Dedifferentiated amniotic fluid mesenchymal stem cell (primary cell): Measurements from ENCODE around the gene TRAPPC2B.
A peak's percentile ranks its signal among the peaks of the same experiment; 100 is the strongest.
"Not testable (repeated sequence)": the region's sequence is repeated elsewhere in the genome, so short reads cannot be mapped to it uniquely, and the experiment has no call there.

Experiments
- DNase-seq: peaks from one replicate; pipeline ENCODE4 v3.0.0-alpha.2; 2016; ENCODE audit errors: extremely low spot score

The TRAPPC2B gene

DNA sequence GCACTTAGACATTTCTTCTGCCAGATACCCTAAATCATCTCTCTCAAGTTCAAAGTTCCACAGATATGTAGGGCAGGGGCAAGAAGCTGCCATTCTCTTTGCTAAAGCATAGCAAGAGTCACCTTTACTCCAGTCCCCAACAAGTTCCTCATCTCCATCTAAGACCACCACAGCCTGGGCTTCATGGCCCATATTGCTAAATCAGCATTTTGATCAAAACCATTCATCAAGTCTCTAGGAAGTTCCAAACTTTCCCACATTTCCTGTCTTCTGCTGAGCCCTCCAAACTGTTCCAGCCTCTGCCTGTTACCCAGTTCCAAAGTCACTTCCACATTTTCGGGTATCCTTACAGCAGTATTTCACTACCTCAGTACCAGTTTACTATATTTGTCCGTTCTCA lies 11.3 kb downstream of the TRAPPC2B start:
- DNase-seq = not testable (repeated sequence)

DNA sequence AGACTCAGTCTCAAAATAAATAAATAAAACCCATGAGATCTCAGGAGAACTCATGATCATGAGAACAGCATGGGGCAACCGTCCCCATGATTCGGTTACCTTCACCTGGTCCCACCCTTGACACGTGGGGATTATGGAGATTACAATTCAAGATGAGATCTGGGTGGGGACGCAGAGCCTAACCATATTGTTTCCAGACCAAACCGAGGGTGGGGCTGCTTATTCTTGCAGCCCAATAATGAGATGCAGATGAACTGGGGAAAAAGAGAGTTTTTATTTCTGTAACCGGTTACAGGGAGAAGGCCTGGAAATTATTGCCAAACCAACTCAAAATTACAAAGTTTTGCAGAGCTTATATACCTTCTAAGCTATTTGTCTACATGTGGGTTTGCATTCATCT lies 12.8 kb downstream of the TRAPPC2B start:
- no peak for DNase-seq

DNA sequence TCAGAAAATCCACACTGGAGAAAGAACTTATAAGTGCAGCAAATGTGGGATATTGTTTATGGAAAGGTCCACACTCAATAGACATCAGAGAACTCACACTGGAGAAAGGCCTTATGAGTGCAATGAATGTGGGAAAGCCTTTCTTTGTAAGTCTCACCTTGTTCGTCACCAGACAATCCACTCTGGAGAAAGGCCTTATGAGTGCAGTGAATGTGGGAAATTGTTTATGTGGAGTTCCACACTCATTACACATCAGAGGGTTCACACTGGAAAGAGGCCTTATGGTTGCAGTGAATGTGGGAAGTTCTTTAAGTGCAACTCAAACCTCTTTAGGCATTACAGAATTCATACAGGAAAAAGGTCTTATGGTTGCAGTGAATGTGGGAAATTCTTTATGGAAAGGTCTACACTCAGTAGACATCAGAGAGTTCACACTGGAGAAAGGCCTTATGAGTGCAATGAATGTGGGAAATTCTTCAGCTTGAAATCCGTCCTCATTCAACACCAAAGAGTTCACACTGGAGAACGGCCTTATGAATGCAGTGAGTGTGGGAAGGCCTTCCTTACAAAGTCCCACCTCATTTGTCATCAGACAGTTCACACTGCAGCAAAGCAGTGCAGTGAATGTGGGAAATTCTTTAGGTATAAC lies 14.3 kb downstream of the TRAPPC2B start:
- DNase-seq = no peak

DNA sequence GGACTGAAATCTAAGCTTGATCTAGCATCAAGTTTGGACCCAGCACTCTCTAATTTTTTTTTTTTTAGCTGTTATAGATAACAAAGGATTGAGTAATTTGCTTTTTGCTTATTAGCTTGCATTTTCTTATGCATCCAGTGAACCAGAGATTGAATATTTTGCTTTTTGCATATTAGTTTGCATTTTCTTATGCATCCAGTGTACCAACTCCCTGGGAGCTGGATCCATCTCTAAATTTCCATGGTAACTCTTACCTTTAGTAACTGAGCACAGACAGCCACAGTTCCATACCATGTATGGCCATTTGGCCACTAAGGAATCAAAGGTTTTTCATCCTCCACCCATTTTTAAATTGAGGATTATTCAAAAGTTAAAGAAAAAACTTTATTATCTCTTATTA lies 17.6 kb downstream of the TRAPPC2B start:
- DNase-seq = no peak

DNA sequence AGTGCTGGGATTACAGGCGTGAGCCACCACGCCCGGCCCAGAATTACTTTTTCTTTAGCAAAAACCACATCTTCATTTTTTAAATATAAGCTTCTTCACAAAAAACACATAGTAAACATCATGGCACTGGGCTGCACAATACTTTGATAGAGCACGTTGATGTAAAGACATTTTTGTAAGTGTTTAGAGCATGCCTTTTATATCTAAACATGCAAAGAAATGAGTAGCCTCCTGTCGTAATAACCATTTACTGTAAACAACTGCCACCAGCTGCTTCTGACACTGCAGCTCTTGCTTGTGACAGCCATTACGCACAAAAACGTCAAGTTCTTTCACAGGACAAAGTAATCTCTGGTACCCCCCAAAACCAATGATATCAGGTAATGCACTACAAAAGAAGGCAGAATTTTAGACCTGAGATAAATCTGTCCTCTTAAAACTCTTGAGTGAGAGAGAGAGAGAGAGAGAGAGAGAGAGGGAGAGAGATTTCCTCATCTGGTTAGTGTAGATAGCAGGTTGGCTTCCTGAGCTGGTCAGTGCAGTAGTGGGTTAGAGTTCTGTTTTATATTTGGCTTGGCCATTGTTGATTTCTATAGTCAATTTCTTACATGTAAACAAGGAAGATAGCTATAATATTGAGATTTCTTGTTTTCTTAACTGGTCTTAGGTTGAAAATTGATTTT lies 19.6 kb downstream of the TRAPPC2B start:
- no peak for DNase-seq

DNA sequence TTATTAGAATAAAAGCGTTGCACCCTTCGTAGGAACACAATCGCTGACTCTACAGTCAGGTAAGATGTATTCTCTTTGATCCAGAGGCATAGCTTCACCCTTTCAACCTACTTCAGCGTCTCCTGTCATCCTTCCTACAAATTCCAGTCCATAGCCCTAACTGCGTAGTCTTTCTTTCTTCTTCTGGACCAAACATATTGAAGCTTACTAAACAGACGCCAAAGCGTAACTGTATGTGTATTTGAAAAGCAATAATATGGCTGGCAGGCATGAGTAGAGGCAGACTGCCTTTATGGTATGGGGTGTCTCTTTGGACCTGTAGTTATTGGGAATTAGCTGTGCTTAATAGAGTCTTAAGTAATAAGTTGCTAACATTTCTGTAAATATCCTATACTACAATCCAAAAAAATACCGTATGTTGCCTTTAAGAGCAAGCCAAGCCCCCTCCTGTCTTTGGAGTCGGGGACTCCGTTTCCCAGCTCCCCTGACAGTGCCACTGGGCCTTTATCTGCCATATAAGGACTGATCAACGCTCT lies 25.9 kb downstream of the TRAPPC2B start:
- DNase-seq = no peak

DNA sequence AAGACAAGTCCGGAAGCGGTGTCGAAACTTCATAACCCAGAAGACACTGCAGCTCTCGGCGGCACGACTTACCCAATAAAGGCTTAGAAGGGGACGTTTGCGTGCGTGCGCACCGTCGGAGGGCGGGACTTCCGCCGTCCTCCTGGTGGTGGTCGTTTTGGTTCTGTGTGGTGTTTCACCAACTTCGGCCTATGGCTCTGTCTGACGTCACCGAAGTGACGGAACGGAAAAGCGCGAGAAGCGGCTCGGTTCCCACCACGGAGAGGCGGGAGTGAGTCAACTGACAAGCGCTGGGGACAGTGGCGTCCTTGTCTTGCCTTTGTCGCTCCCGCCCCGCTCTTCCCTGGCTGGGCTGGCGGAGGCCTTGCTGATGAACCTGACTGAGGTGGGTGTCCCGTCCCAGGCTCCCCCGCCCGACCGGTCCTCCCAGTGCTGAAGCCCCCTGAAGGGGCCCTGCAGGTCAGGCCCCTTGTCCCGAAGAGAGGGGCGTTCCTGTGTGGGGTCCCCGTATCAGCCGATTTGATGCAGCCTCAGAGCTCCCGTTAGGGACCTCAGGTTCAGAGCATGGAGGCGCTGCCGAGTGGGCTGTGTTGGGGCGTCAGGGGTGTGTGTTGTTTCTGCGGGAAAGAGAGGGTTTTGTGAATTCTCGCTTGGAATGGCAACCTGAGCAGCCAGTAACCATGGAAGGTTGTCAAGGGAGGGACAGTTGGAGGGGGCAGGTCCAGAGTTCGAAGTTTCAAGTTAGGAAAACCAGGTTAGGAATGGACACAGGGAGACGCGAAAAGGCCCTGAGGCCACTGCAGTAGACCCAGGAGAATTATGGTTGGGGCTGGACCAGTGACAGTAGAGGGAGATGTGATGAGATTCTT lies 26.6 kb downstream of the TRAPPC2B start, which contains the start of gene ZNF548:
ZNF548 (plus strand) TSS at position 125 of the 869 bp plus-strand sequence; CDS start at position 371, 246 bp downstream.
- peak; percentile 97 for DNase-seq

DNA sequence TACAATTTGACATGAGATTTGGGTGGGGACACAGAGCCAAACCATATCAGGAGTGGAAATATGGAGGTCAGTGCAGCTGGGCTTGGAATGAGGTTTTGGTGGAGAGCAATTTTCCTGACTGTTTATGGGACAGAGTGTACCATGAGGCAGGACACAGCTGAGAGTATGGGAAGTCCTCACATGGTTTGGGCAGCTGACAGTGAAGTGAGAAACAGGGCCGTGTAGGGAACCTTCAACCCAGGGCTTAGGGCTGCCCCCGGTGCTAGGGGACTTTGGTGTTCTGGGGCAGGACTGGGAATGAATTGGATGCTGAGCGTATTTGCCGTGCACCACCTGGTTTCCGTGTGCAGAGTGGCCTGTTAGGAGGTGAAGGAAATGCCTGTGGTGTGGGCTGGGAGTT lies 32.4 kb downstream of the TRAPPC2B start:
- no peak for DNase-seq

DNA sequence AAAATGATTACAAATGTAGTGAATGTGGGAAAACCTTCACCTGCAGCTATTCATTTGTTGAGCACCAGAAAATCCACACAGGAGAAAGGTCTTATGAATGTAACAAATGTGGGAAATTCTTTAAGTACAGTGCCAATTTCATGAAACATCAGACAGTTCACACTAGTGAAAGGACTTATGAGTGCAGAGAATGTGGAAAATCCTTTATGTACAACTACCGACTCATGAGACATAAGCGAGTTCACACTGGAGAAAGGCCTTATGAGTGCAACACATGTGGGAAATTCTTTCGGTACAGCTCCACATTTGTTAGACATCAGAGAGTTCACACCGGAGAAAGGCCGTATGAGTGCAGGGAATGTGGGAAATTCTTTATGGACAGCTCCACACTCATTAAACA lies 35.5 kb downstream of the TRAPPC2B start:
- no peak for DNase-seq

DNA sequence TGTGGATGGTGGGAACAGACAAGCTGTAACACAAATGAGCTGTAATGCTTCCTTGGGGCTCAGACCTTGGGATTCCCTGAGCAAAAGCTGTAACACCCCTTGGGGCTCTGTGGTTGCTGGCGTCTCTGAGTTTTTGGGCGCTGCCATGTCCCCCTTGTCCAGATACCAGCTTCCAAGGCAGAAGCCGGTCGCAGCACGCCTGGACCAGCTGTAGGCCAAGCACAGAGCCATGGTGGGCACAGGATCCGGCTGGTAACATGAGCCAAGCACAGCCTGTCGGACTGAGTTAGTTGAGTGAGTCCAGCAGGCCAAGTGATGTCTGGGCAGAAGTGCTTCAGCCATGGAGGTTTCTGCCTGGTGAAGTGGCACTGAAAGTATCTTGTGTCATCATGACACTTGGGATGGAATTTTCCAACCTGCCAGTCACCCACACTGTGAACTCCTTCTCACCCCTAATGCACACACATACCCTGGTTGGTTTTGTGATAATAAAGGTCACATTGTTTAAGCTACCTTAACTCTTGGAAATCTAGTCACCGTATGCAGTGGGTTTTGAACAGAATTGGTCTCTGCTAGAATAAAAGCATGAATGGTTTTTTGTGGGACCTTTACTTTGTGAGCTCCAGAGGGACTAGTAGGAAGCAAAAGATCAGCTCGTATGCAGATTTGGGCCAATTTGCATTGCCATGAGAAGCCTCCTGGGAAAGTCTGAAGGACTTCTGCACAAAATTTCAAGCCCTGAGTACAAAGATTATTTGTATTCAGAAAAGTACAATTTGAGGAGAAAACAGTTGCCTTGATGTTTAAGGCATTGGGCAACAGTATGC lies 40.6 kb downstream of the TRAPPC2B start:
- no peak for DNase-seq

DNA sequence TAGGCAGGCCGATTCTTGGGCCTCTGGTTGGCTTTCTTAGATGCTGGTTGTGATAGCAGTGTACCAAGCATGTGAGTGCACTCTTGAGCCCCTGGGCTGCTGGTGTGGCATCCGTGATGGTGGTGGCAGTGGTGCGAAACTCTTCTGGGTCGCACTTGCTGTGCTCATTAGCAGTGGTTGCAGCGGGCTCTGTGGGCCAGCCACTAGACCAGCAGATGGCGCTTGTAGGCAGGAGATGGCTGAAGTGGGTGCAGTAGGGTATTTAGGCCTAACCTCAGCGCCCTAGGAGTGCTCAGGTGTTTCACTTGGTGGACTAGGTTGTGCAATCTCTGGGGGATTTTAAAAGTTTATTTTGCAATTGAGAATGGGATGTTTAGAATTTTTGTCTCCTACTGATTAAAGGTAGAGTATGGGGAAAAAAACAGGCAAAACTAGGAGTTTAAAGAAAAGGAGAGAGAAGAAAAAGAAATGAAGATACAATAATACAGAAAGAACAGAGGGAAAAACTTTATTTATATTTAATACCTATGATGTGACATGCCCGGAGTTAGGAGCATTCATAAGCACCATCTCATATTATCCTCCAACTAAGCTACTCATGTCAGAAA lies 43.3 kb downstream of the TRAPPC2B start:
- peak; percentile 55 for DNase-seq

DNA sequence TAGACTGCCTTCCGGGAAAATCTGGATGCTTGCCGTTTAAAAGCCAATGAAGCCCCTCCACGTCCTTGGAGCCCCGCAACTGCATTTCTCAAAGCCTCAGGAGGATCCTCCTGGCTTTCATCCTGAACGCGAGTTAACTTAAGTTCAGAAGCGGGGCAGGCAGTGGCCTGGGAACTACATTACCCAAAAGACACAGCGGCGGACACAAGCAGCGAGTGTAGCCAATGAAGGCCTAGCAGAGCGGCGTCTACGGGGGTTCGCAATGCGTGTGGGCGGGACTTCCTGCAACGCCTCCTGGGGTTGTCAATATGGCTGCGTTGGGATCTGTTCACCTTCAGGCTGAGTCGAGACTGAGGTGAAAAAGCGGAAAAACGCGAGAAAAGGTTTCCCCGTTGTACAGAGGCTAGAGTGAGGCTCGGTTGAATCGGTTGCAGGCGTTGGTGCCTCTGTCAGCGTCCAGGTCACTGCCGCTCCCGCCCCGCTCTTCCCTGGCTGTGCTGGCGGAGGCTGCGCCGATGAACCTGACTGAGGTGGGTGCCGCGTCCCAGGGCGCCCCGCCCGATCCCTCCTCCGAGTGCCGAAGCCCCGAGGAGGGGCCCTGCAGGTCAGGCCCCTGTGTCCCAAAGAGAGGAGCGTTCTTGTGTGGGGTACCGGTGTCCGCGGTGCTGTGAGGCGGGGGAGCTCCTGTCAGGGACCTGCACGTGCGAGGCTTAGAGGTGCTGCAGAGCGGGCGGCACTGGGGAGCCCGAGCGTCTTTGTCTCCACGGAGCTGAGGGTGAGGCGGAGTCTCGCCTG lies 47.7 kb downstream of the TRAPPC2B start, which contains the start of gene ZNF17:
ZNF17 (plus strand) TSS at position 285 of the 795 bp plus-strand sequence. CDS start 2,455 bp downstream, outside the sequence.
- peak; percentile 96 for DNase-seq
